IMR-90 (cell line): ENCODE measurements around the gene TMCC1.

ENCODE experiments used
- CEBPB ChIP-seq: IDR thresholded peaks from 2 replicates; pipeline ENCODE4 v1.6.1; 2012; ENCODE audit warnings: low read depth, low read length, improper control_type of control experiment
- CHD1 ChIP-seq: IDR thresholded peaks from 2 replicates; pipeline ENCODE4 v1.6.1; 2012; ENCODE audit warnings: low read depth, low read length, improper control_type of control experiment
- CTCF ChIP-seq: conservative IDR thresholded peaks from 2 replicates; pipeline ENCODE4 v1.5.1; 2012; ENCODE audit warnings: mild to moderate bottlenecking, low read depth, low read length, improper control_type of control experiment
- MAFK ChIP-seq: IDR thresholded peaks from 2 replicates; pipeline ENCODE4 v1.6.1; 2012; ENCODE audit warnings: low read depth, low read length, improper control_type of control experiment
- NFE2L2 ChIP-seq: fragments of 150-350 bp; IDR thresholded peaks from 2 replicates; pipeline ENCODE4 v1.6.1; 2016; ENCODE audit warnings: low read depth, mild to moderate bottlenecking, low read length
- POLR2A ChIP-seq: IDR thresholded peaks from 2 replicates; pipeline ENCODE4 v1.6.1; 2012; ENCODE audit warnings: mild to moderate bottlenecking, low read depth, low read length
- RFX5 ChIP-seq: IDR thresholded peaks from 2 replicates; pipeline ENCODE4 v1.8.0; 2012; ENCODE audit warnings: low read depth, mild to moderate bottlenecking, low read length, moderate library complexity
- USF2 ChIP-seq: fragments of 150-350 bp; IDR thresholded peaks from 2 replicates; pipeline ENCODE4 v1.6.1; 2017; ENCODE audit warnings: mild to moderate bottlenecking, antibody characterized with exemption, low read length, low read depth

- TF ChIP-seq CTCF = no peak
- TF ChIP-seq NFE2L2 = no peak
- TF ChIP-seq POLR2A = no peak
- TF ChIP-seq USF2 = no peak
- no peak for TF ChIP-seq MAFK
- no peak for TF ChIP-seq CEBPB
- TF ChIP-seq CHD1 = no peak
- TF ChIP-seq RFX5 = no peak
Observed at GRCh38 chr3:129859272-129859671, 34.2 kb downstream of the TMCC1 start.
